Posterior vena cava (tissue), 2 donors: ENCODE measurements around the gene CDK11A. TPM values are rescaled to one million over a fixed set of nuclear protein-coding genes. Genes with fewer than 3 reads are reported as not detected.
"Not testable (repeated sequence)": the region's sequence is repeated elsewhere in the genome, so short reads cannot be mapped to it uniquely, and the experiment has no call there.

Source experiments
- DNase-seq: peaks from one replicate; pipeline ENCODE4 v3.0.0-alpha.2; 2020; ENCODE audit warnings: low spot score
- intact Hi-C, 2 donors: fragments of 100-400 bp; cut with DNase I; formaldehyde crosslinking; loops; one replicate each; pipeline versions ENCODE4 v1.14.1 to v1.14.2; 2022 to 2023
- long read RNA-seq, 2 donors: library from polyadenylated mRNA; unstranded; transcript quantifications; one replicate each; pipeline ENCODE4 v2.0.0, GENCODE V29; 2020 to 2021
- total RNA-seq, 2 donors: library from RNA; stranded (reverse); fragmentation: NEBNext Ultra II Directional; extraction: Animal tissue kit (Norgen Biotek cat#: 25700); gene quantifications; one replicate each; pipeline ENCODE4 v1.2.1, GENCODE V29; 2021
- donor health status: DM: yes; HTN: yes; CAD: no.
- donor health status: DM: yes; HTN: yes; CAD: no.

Gene CDK11A
- total RNA-seq, result 10 to 100 TPM; 29.2 to 37.7 TPM
- long read RNA-seq, donor 1, result 0 reads
- long read RNA-seq, donor 2, partial matches to known transcripts, result 10 of 14 reads
- long read RNA-seq, donor 2, other reads (novel, unspliced or antisense), result 4 of 14 reads

- intact Hi-C loops, result not testable (repeated sequence)
- DNase-seq, result peak; percentile 96
Observed at GRCh38 chr1:1724035-1724864, at the start of gene CDK11A. Gene CDK11A, minus strand, starts transcription at chr1:1724357. Its CDS starts 1,539 bp downstream, at chr1:1722818.

- no peak for DNase-seq
- intact Hi-C loops, result no loop called here
Observed at GRCh38 chr1:1773874-1774273, 49.7 kb upstream of the CDK11A start.

GRCh38 chr1:1771096-1771495, 46.9 kb upstream of the CDK11A start:
- intact Hi-C loops, result no loop called here
- no peak for DNase-seq

- intact Hi-C loops, result no loop called here
Observed at GRCh38 chr1:1770102-1770501, 45.9 kb upstream of the CDK11A start.

GRCh38 chr1:1768249-1768992, 44.3 kb upstream of the CDK11A start:
- no peak for DNase-seq
- intact Hi-C loops, result no loop called here

More at GRCh38 chr1:1770102-1770501, 45.9 kb upstream of the CDK11A start:
- no peak for DNase-seq

GRCh38 chr1:1764876-1765470, 40.8 kb upstream of the CDK11A start:
- no peak for DNase-seq
- intact Hi-C loops, result no loop called here

GRCh38 chr1:1763657-1764621, 39.8 kb upstream of the CDK11A start:
- intact Hi-C loops, result no loop called here
- DNase-seq, result peak; percentile 95

GRCh38 chr1:1761504-1762376, 37.6 kb upstream of the CDK11A start:
- intact Hi-C loops, result no loop called here
- DNase-seq, result no peak

- intact Hi-C loops, result no loop called here
- no peak for DNase-seq
Observed at GRCh38 chr1:1760715-1761114, 36.6 kb upstream of the CDK11A start.

- intact Hi-C loops, result no loop called here
- no peak for DNase-seq
Observed at GRCh38 chr1:1760345-1760650, 36.1 kb upstream of the CDK11A start.

- intact Hi-C loops, result no loop called here
- DNase-seq, result no peak
Observed at GRCh38 chr1:1759456-1760344, 35.5 kb upstream of the CDK11A start.

- no peak for DNase-seq
- intact Hi-C loops, result no loop called here
Observed at GRCh38 chr1:1758692-1759455, 34.7 kb upstream of the CDK11A start.

GRCh38 chr1:1758059-1758621, 34.0 kb upstream of the CDK11A start:
- DNase-seq, result peak; percentile 80

GRCh38 chr1:1757422-1758058, 33.4 kb upstream of the CDK11A start:
- intact Hi-C loops, result no loop called here
- DNase-seq, result peak; percentile 73

More at GRCh38 chr1:1758059-1758621, 34.0 kb upstream of the CDK11A start:
- intact Hi-C loops, result no loop called here

GRCh38 chr1:1756661-1757421, 32.7 kb upstream of the CDK11A start:
- DNase-seq, result no peak
- intact Hi-C loops, result no loop called here
